OCI-LY7 (cell line): ENCODE measurements around the gene C10orf143. TPM values are rescaled to one million over a fixed set of nuclear protein-coding genes. Genes with fewer than 3 reads are reported as not detected.

Source experiments
- Bru-seq: library from RNA; stranded (reverse); fragments of 400-500 nt; gene quantifications from one replicate; lab custom pipeline; 2021; lab: Mats Ljungman, UMichigan
- BruChase-seq, 2 experiments: library from RNA; stranded (reverse); fragments of 400-500 nt; gene quantifications; one replicate each; lab custom pipeline; 2021; lab: Mats Ljungman, UMichigan
- BruUV-seq: library from RNA; stranded (reverse); fragments of 400-500 nt; replicated peaks from 2 replicates; lab custom pipeline; 2021; lab: Mats Ljungman, UMichigan
- CTCF ChIA-PET: fragments of 300-600 bp; sonication (Branson Sonifier 250); formaldehyde crosslinking; loops from one replicate; lab custom pipeline; 2022; ENCODE audit warnings: antibody characterized with exemption; ENCODE audit not compliant: unreplicated experiment; lab: Charles Lee
- POLR2A ChIA-PET: fragments of 300-600 bp; sonication (Branson Sonifier 250); formaldehyde crosslinking; loops from one replicate; lab custom pipeline; 2022; ENCODE audit warnings: antibody characterized with exemption; lab: Charles Lee
- DNase-seq: peaks from one replicate; pipeline ENCODE4 v3.0.0-alpha.2; 2015; ENCODE audit warnings: low spot score
- H2AFZ ChIP-seq: fragments of 200-600 bp; sonication (generic), shearing (Covaris generic); 2 replicates; pipeline ENCODE4 v1.6.1; 2014; ENCODE audit warnings: mild to moderate bottlenecking, antibody characterized with exemption, low read length, moderate library complexity
- H3K27ac ChIP-seq: fragments of 200-600 bp; sonication (generic); 2 replicates; pipeline ENCODE4 v1.5.1; 2014; ENCODE audit warnings: mixed run types, low read depth, mild to moderate bottlenecking, moderate library complexity, low read length, inconsistent platforms; ENCODE audit not compliant: poor library complexity, severe bottlenecking
- H3K36me3 ChIP-seq: fragments of 200-600 bp; sonication (generic); 2 replicates; pipeline ENCODE4 v1.6.1; 2014; ENCODE audit warnings: mild to moderate bottlenecking, antibody characterized with exemption, low read length, moderate library complexity, mixed read lengths; ENCODE audit not compliant: insufficient read depth
- H3K4me1 ChIP-seq: fragments of 200-600 bp; sonication (generic); 2 replicates; pipeline ENCODE4 v1.5.1; 2014; ENCODE audit warnings: mild to moderate bottlenecking, low read length; ENCODE audit not compliant: insufficient read depth, poor library complexity, severe bottlenecking
- H3K4me2 ChIP-seq: fragments of 200-600 bp; sonication (generic); 2 replicates; pipeline ENCODE4 v1.6.1; 2014; ENCODE audit warnings: mild to moderate bottlenecking, low read length
- H3K4me3 ChIP-seq: fragments of 200-600 bp; sonication (generic); 2 replicates; pipeline ENCODE4 v1.5.1; 2014; ENCODE audit warnings: mild to moderate bottlenecking, low read depth, low read length; ENCODE audit not compliant: poor library complexity, severe bottlenecking
- H3K79me2 ChIP-seq: fragments of 200-600 bp; sonication (generic); 2 replicates; pipeline ENCODE4 v1.6.1; 2016; ENCODE audit warnings: low read depth, mild to moderate bottlenecking, low read length, moderate library complexity, mixed read lengths; ENCODE audit not compliant: insufficient read depth
- H3K9me2 ChIP-seq: fragments of 200-600 bp; sonication (generic); 2 replicates; pipeline ENCODE4 v1.6.1; 2016; ENCODE audit warnings: mild to moderate bottlenecking, low read length, mixed read lengths; ENCODE audit not compliant: insufficient read depth
- H3K9me3 ChIP-seq: fragments of 200-600 bp; sonication (generic); 2 replicates; pipeline ENCODE4 v1.6.1; 2014; ENCODE audit warnings: mild to moderate bottlenecking, mixed run types, low read length, mixed read lengths
- H4K20me1 ChIP-seq: fragments of 200-600 bp; sonication (generic); 2 replicates; pipeline ENCODE4 v1.6.1; 2014; ENCODE audit warnings: mild to moderate bottlenecking, antibody characterized with exemption, low read length, moderate library complexity, mixed read lengths; ENCODE audit not compliant: insufficient read depth
- EZH2phosphoT487 ChIP-seq: fragments of 200-600 bp; sonication (generic); IDR thresholded peaks from 2 replicates; pipeline ENCODE4 v1.6.1; 2018; ENCODE audit warnings: low read depth, borderline replicate concordance, mild to moderate bottlenecking, mixed run types, antibody characterized with exemption, low read length, moderate library complexity, mixed read lengths
- intact Hi-C: fragments of 100-400 bp; cut with micrococcal nuclease; formaldehyde crosslinking; loops from one replicate; pipeline ENCODE4 v1.10.0; 2022; ENCODE audit not compliant: unreplicated experiment
- long read RNA-seq: library from polyadenylated mRNA; stranded (forward); transcript quantifications from one replicate; pipeline ENCODE4 v2.0.0, GENCODE V29; 2022
- total RNA-seq, 2 experiments: library from RNA; depleted of rRNA in 1 of 2; stranded (reverse); fragments of >200 nt in 1 of 2; shearing (Covaris generic) in 1 of 2; gene quantifications; 2 replicates each; pipeline ENCODE4 v1.2.3, GENCODE V29; 2014 to 2022
- TF ChIP-seq, protein P1 (sequence below): fragments of 200-600 bp; sonication (generic); conservative IDR thresholded peaks from 2 replicates; pipeline ENCODE4 v1.5.1; 2014; ENCODE audit warnings: mild to moderate bottlenecking, antibody characterized with exemption, low read length, moderate library complexity, mixed read lengths

Gene C10orf143
- total RNA-seq (2014; rRNA removed; shearing (Covaris generic)), result 0.64 and 0.88 TPM in 2 replicates
- 6.1 and 6.4 TPM in 2 replicates for total RNA-seq (2022)
- percentile 53 among the genes with signal in this experiment for Bru-seq, nascent RNA
- percentile 55 among the genes with signal in this experiment for BruChase-seq, experiment 1, labeled RNA remaining after a 6-hour chase
- percentile 53 among the genes with signal in this experiment for BruChase-seq, experiment 2, labeled RNA remaining after a 2-hour chase
- long read RNA-seq, partial matches to known transcripts, result 0 of 12 reads
- long read RNA-seq, other reads (novel, unspliced or antisense), result 8 of 12 reads

DNA sequence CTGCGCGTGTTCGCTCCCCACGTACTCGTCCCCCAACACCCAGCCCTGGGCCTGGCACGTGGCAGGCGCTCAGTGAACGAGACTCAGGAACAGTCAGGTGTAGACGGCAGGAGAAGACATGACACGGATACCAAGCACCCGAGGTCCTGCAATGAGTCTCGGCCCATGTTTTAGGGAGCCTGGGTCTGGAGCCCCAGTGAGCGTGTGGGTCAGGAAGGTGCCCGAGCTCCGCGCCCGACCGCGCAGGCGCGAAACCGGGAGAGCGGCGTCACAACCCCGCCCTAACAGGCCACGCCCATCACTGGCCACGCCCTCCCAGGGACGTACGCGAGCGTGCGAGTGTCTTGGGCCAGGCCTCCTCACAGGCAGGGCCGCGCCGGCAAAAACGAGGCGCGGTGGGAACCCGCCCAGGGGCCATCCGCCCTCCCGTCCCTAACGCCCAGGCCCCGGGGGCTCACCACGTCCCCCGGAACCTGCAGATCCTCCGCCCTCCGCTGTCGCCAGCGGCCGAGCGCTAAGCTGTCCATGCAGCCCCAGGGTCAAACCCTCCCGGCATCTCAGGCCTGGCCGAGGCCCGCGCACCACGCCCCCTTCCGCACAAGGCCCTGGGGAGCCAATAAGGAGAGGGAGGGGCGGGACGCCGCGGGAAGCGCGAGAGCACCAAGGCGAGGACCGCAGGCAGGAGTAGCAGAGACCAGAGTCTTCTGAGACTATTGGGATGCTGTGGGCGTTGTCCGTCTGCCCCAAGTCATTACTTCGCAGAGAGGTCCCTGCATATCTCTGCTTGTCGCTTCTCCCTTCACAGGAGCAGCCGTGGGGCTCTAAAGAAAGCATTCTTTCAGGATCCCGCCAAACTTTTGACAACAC lies at the start of gene C10orf143:
Gene C10orf143 (minus strand): TSS at position 585 of the 867 bp plus-strand sequence. CDS start 58 bp downstream, at position 527.
- peak within 1 kb of the TSS; percentile 95 for H3K4me3 ChIP-seq
- intact Hi-C loops, result loop anchor here (1.0 kb wide), 2 partner anchors 26 to 32 kb away; partner anchors contain the start of gene GLRX3
- H3K9me3 ChIP-seq, result no peaks in the 10 kb centered on the region
- no peaks in the 10 kb centered on the region for H3K9me2 ChIP-seq
- H4K20me1 ChIP-seq, result peaks cover 10% of the 10 kb centered on the region; the same call in 1 of the 2 replicates
- H3K36me3 ChIP-seq, result peaks cover 3% of the 10 kb centered on the region
- H3K27ac ChIP-seq, result peak within 1 kb of the TSS; percentile 80
- peak within 1 kb of the TSS; percentile 58 for H2AFZ ChIP-seq
- TF ChIP-seq, protein P1, sequence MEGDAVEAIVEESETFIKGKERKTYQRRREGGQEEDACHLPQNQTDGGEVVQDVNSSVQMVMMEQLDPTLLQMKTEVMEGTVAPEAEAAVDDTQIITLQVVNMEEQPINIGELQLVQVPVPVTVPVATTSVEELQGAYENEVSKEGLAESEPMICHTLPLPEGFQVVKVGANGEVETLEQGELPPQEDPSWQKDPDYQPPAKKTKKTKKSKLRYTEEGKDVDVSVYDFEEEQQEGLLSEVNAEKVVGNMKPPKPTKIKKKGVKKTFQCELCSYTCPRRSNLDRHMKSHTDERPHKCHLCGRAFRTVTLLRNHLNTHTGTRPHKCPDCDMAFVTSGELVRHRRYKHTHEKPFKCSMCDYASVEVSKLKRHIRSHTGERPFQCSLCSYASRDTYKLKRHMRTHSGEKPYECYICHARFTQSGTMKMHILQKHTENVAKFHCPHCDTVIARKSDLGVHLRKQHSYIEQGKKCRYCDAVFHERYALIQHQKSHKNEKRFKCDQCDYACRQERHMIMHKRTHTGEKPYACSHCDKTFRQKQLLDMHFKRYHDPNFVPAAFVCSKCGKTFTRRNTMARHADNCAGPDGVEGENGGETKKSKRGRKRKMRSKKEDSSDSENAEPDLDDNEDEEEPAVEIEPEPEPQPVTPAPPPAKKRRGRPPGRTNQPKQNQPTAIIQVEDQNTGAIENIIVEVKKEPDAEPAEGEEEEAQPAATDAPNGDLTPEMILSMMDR, result no peak
- no peak for TF ChIP-seq EZH2phosphoT487
- peak within 1 kb of the TSS; percentile 98 for H3K4me2 ChIP-seq
- ChIA-PET CTCF (interaction anchor here (1.4 kb wide), 1 partner anchor 20 kb away, joined by 3 read pairs; no protein-coding TSS in a partner anchor), POLR2A (interaction anchor here (0.9 to 3.2 kb wide), 9 partner anchors 12 to 35 kb away, joined by 3 to 64 read pairs (median 4); partner anchors contain the start of gene GLRX3)
- no TSS peak for BruUV-seq
- peaks cover 28% of the 10 kb centered on the region for H3K79me2 ChIP-seq
- peaks cover 36% of the 10 kb centered on the region for H3K4me1 ChIP-seq
- DNase-seq, result peak; percentile 96

DNA sequence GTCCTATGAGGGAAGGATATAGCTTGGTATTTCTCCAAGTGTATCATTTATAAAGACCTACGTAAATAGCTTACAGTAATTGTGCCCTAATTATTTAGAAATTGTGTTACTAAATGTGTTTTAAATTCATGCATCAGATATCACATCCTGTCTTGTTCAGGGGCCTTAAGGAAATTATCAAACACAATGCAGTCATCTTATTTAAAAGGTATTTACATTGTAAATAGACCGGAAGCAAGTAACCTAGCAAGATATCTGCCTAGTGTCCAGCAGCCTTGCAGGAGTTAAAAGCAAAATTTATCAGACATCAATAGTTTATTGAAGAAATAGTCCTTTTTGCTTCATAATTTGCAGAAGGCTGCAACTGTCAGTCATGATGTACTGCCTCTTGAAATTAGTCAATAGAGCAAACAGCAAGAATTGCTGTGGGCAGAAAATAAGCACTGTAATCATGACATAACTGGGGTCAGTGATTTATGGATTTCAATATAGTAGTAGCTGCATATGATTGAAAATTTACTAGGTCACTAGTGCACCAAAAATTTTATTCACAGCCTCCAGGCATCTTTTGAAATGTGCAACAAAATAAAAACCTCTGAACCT lies 48.7 kb upstream of the C10orf143 start:
- Histone ChIP-seq H3K4me2 (no peak overlapping the region), H3K4me1 (peaks cover 27% of the 10 kb centered on the region), H3K4me3 (no peak overlapping the region), H2AFZ (no peak overlapping the region), H3K9me2 (no peaks in the 10 kb centered on the region), H3K9me3 (no peaks in the 10 kb centered on the region), H3K79me2 (peaks cover 56% of the 10 kb centered on the region), H3K36me3 (peaks cover 82% of the 10 kb centered on the region), H3K27ac (no peak overlapping the region), H4K20me1 (peaks cover 17% of the 10 kb centered on the region)
- ChIA-PET POLR2A (interaction anchor here (0.9 to 2.5 kb wide), 6 partner anchors 9 to 20 kb away, joined by 3 to 14 read pairs (median 5); no protein-coding TSS in a partner anchor), CTCF (no interaction called here)
- intact Hi-C loops, result no loop called here
- DNase-seq, result no peak
- TF ChIP-seq, protein P1, result no peak
- no TSS peak for BruUV-seq
